COLO829 (cell line): ENCODE data around the gene NSFL1C.
"Not testable (repeated sequence)": the region's sequence is repeated elsewhere in the genome, so short reads cannot be mapped to it uniquely, and the experiment has no call there.

ENCODE experiments used
- DNase-seq: peaks from one replicate; pipeline ENCODE4 v3.0.0; 2012; ENCODE audit warnings: low spot score

The NSFL1C gene

DNA sequence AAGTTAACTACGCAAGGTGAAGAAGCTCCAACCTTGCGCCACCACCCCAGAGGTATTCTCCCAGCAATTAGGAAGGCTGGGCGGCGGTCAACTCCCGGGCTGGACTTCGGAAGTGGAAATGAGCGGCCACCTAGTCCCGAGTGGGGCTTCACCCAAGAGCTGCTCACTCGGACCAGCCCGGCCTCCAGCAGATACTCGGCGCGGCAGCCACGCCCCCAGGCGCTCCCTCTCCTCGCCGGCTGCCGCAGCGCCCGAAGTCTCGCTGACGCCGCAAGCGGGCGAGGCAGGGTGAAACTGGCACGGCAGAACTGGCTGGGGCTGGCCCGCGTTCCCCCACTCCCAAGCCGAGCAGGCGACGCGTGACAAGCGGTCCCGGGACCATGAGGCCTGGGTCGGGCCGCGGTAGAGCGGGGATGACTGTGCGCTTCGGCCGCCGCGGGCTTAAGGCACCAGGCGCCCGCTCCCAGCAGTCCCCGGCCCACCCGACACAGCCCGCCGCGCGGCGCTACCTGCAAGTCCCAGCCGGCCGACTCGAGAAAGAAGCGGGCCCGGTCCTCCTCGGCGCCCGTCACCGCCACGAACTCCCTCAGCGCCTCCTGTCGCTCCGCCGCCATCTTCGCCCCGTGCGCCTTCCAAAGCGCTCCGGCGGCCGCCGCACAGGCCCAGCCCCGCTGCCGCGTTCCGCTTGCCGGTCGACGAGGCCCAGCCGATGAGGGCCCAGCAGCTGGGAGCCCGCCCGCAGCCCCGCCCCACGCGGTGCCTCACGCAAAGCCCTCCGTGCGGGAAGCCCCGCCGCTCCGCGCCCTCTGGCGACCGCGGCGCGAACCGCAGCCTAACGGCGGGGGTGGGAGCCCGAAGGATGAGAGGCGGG is at the start of gene NSFL1C:
Gene NSFL1C, minus strand, starts transcription at position 639 of the 871 bp plus-strand sequence. Its CDS starts 25 bp downstream, at position 614.
- peak; percentile 97 for DNase-seq

DNA sequence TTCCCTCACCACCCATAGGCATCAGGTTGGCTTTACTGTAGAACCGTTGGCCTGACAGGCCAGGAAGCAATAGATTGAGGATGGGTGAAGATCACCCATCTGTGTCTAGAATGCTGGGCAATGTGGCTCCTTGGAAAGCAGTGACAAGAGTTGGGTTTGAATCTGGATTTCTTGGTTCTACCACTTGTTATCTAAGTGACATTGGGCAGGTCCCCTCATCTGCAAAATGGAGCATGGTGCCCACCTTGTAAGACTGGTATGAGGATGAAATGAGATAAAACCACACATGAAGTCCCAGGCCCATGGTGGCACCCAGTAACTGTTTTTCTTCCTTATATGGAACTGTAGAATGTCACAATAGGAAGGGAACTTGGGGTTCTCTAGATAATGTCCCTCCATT is 47.2 kb upstream of the NSFL1C start:
- no peak for DNase-seq

DNA sequence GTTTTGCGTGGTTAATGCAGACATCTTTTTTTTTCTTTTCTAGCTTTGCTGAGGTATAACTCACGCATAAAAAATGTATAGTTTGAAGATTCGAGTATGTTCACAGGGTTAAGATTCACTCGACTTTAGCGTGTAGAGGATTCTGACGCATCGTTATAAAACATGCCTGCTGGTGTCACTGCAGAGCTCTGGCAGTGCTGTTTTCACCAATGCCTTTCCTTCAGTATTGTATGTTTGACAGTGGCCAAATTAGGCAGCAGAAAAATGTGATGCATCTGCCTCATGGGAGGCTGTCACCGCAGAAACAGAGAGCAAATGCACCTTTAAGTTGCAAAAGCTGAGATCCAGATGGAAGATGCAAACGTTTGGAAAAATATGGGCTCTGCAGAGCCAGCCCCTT is 42.6 kb upstream of the NSFL1C start:
- peak; percentile 42 for DNase-seq

DNA sequence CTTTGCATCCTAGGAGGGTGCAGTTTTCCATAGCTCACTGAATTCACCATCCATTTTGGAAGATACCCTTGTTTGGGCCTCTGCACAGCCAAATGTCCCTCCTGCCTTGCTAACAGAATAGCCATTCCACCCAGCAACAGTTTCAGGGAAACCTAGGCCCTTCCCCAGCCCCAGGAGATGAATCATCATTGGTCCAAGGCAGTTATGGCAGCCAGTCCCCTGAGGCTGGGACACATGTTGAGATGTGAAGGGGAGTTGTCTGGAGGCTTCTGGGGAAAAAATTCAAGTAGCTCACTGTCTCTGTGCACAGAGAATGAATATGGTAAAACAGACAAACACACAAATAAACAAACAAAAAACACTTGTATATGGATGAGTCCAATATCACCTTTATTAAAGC is 41.9 kb upstream of the NSFL1C start:
- no peak for DNase-seq

DNA sequence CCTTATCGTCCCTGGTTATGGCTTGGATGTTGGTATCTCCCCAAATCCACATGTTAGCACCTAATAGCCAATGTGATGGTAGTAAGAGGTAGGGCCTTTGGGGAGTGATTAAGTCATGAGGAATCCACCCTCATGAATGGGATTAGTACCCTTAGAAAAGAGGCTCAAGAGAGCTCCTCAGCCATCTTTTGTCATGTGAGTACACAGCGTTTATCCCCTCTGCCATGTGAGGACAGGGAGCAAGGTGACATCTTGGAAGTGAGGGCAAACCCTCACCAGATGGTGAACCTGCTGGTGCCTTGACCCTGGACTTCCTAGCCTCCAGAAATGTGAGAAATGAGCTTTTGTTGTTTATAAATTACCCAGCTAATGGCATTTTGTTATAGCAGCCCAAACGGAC is 40.6 kb upstream of the NSFL1C start:
- no peak for DNase-seq

DNA sequence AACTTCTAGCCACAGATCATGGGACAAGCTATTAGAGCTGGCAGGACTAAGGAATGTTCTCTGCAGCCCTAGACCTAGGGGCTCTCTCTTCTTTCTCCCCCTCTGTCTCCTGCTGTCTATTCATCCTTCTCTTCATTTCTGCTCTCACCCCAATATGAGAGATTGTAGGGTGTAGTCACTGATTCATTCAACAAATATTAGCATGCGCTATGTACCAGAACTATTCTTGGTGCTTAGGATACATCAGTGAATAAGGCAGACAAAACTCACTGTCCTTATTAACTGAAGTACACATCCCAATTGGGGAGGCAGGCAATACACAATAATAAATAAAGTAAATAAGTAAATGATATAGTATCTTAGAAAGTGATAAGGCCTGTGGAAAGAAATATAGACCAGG is 39.2 kb upstream of the NSFL1C start:
- DNase-seq = no peak

DNA sequence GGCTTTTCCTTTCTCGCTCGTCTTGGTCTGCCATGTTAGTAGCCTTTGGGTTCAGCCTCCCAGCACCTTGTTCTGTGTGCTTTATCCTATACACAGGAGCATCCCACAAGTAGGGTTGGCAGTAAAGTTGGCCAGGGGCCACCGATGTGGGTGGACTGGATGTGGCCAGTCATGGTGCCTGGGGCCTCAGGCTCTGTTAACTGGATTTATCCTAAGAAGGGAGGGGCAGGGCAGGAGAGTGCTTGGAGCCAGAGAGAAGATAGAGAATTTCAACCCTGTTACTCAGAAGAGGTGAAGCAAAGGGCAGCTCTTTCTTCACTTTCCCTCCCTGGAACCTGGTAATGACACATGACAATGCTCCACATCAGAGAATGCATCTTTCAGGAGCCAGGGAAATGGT is 38.7 kb upstream of the NSFL1C start:
- DNase-seq = peak; percentile 19

DNA sequence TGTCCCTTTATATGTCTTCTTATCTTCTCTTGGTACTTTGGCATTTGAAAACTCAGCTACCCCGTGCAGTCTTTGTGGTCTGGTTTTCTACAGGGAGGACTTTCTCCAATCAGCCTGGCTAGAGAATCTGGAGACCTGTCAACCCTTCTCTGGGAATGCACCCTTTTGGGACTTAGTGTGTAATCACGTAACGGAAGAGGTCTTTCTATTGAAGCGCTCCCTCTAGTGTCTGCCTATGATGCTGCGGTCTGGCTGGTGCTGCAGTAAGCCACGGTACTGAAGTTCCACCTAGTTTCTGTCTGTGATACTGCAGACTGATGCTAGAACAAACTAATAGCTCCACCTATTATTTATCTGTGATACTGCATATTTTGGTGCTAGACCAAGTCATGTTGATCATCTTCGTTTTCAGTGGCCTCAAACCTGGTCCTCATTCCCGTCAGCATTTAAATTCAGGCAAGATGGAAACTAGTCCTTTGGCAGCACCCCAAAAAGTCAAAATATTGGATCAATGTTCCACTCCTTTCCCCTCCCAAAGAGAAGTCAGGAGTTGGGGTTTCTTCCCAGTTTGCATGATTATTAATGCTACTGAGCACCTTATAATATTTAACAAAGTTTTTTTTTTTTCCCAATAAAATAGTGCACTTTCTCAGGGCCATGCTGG is 37.0 kb upstream of the NSFL1C start:
- DNase-seq = peak; percentile 92

DNA sequence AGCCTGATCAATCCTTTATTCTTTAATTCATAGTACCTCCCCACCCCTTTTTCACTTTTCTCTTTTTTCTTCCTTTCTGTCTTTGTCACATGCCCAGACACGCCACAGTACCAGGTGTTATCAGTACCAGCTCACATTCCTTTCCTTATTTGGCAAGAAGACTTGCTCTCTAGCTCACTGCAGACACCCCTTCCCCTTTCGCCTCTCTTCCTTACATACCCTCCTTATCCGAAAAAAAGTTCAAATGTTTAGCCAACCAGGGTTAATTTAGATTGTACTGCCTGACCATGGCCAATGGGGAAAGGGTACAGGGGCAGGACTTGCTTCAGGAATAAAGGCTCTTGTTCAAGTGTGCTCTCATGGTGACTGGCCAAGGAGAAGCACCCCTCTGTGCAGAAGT is 33.8 kb upstream of the NSFL1C start:
- DNase-seq = no peak

DNA sequence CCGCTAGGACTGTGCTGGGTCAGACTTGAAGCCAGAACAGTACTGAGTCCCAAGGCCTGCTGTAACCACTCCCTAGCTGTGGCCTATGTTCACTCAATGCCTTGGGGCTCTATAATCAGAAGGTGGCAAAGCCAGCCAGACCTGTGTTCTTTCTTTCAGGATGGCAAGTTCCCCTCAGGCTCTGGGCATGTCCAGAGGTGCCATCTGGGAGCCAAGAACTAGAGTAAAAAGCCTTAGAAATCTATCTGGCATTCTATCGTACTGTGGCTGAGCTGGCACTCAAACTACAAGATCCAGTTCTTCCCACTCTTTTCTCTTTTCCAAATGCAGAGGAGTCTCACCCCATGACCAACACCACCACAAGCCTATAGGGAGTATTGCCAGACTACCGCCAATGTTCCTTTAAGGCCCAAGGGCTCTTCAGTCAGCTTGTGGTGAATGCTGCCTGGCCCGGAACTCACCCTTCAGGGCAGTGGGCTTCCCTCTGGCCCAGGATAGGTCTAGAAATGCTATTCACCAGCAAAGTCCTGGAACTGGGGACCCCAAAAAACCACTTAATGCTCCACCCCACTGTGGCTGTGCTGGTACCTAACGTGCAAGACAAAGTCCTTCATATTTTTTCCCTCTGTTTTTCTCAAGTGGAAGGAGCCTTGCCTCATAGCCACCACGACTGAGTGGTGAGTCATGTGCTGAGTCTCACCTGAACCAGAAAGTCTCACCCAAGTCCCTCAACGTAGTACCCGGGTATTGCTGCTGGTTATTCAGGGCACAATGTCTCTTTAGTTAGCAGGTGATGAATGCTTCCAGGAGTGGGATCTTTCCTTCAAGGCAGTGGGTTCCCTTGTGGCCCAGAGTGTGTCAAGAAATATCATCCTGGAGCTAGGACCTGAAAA is 33.1 kb upstream of the NSFL1C start:
- DNase-seq = no peak

DNA sequence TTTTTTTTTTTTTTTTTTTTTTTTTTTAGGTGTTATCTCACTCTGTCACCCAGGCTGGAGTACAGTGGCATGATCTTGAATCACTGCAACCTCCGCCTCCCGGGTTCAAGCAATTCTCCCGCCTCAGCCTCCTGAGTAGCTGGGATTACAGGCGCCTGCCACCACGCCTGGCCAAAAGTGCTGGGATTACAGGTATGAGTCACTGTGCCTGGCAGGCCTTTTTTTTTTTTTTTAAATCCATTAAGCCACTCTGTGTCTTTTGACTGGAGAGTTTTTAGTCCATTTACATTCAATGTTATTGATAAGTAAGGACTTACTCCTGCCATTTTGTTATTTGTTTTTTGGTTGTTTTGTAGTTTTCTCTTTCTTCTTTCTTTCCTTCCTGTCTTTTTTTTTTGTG is 30.7 kb upstream of the NSFL1C start:
- DNase-seq = not testable (repeated sequence)

DNA sequence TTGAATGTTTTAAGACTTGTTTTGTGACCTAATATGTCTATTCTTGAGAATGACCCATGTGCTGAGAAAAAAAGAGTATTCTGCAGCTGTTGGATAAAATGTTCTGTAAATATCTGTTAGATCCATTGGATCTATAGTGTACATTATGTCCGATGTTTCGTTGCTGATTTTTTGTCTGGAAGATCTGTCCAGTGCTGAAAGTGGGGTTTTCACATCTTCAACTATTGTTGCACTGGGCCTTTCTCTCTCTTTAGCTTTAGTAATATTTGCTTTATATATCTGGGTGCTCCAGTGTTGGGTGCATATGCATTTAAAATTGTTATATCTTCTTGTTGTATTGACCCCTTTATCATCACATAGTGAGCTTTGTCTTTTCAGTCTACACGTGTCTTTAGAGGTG is 30.3 kb upstream of the NSFL1C start:
- no peak for DNase-seq

DNA sequence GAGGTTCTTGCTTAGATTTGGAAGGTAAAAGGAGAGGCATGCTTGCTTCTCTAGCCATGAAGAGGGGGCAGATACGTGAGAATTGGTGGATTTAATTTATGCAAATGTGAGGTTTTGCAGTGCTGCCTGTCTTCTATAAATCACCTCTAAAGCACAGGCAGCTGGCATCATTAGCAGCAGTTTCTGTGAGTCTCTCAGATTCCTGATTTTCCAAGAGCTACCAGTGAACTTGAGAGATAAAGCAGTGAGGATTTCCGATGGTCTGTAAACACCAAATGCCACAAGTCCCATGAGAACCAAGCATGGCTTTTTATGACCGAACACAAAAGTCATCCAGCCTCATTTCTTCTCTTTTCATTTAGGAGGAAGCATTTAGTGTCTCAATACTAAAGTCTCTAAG is 27.8 kb upstream of the NSFL1C start:
- DNase-seq = no peak

DNA sequence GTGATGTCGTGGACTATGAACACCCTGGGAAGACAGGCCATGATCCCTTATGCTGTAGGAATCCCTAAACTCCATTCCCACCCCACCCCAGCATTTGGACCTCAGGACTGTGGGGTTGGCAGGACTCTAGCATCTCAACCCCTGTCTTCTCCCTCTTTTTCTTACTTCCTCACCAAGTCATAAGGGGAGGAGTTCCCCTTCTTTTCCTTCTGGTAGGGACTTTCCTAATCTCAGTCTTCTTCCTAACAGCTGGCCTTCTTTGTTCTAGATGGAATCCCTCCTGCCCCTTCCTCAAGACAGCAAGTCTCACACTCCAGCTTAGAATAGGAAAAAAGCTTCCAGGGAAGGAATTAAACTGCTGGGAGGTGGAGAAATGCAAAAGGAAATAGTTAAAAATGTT is 26.9 kb upstream of the NSFL1C start:
- DNase-seq = no peak

DNA sequence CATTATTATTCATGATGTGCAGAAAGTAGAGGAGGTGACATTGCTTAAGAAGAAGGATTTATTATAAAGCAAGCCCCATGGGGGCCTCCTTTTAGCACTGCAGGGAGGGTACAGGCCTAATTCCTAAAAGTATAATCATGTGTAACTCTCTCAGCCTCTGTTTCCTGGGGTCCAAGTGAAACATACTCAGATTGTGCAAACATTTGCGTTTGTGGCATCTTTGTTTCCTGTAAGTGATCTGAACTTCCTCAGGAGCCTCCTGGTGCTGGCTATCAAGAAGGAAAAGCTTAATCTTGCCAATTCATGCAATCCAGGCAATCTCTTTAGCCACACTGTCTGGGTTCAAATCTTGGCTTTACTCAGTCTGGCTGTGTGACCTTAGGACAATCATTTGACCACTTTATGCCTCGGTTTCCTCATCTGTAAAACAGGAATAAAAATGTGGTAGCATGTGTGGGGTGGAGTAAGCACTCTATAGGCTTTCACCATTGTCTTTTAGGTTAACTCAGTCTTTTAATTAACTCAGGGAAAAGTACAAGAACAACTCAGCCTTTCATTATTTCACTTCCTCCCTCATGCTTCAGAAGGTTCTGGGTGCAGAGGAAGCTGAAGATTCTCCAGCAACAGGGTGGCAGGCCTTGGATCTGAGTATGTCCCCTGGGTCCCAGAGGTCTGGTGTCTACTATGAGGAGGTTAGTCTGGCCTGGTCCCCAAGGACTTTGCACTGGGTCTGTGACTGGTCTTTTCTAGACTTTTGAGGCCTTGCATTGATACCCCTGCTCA is 25.4 kb upstream of the NSFL1C start:
- no peak for DNase-seq

DNA sequence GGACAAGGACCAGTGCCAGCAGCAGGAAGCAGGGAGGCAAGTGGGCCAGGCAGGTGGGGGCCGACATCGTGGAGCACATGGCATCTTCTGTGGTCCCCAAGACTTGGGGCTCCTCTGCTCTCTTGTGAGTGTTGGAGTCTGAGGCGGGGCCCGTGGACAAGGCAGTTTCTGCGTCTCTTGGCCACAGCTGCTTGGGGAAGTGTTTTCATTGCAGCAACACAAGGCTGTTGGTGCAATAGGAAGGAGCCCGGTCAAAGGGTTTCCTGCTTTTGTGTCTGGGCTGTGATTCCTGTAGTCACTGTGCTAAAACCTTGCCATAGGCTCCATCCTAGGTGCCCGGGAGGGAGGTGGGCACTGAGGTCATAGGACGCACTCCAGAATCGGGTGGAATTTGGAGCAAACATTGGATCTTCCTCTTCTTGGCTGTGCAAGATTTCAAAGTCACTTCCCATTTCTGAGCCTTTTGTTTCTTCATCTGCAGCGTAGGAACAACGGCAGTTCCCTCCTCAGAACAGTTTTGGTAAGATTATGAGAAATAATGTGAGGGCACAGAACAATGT is 24.7 kb upstream of the NSFL1C start, which contains the start of gene SIRPB2:
Gene SIRPB2, minus strand, starts transcription at position 140 of the 560 bp plus-strand sequence. Its CDS starts 61 bp downstream, at position 79.
- DNase-seq = no peak

DNA sequence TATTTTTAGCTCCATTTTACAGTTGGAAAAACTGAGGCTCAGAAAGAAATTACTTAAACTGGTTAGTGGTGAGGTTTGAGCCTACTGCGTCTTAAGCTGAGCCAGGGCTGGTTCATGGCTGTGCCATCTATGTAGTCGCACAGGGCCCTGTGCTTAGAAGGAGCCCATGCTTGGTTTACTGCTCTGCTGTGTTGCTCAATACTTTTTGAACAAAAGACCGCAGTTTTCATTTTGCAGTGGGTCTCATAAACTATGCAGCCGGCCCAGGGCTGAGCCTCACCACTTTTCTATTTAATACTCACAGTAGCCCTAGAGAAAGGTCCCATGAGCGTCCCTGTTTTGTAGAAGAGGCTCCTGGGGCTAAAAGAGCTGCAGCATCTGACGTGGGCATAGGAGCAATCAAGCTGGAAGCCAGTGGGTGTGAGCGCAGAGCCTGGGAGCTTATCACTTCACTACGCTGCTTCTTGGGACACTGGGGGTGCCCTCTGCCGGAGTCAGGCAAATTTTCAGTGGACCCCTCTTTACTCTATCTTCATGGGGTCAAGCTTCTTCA is 24.1 kb upstream of the NSFL1C start:
- DNase-seq = no peak

DNA sequence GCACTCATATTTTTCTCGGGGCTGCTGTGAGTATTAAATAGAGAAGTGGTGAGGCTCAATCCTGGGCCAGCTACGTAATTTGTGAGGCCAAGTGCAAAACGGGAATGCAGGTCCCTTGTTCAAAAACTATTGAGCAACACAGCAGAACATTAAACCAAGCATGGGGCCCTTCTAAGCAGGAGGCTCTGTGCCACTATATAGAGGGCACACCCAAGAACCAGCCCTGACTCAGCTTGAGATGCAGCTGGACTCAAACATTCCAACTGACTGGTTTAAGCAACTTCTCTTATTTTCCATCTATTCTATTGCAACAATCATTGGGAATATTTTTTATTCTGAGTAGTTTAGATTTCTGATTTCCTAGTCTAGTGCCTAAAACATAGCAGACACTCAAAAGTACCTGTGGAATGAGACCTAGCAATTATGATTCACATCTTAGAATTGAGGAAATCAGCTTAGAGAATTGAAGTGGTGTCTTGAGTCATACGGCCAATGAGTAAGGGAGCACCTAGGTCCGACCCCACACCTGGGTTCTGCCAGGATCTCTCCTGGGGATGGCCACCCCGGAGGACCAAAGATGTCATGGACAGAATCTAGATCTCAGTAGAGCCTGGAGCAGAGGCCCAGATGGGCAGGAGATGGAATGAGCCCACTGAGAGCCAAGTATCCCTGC is 23.3 kb upstream of the NSFL1C start:
- DNase-seq = no peak

DNA sequence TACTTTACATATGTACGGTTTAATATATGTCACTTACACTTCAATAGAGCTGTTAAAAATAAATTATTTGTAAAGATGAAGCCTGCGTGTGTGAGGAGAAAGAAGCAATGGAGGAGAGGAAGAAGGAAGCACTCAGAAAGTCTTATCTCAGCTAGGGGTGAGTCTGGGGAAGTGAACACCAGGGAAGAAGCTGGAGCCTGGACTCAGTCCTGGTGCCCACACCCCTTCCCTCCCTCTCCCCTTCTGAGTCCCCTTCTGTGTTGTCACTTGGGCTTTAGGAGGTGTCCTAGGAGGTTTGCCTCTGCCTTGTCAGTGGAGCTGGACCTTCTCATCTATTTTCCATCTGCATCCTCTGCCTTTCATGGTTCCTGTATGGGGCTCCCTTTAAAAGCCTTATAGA is 22.7 kb upstream of the NSFL1C start:
- DNase-seq = no peak

DNA sequence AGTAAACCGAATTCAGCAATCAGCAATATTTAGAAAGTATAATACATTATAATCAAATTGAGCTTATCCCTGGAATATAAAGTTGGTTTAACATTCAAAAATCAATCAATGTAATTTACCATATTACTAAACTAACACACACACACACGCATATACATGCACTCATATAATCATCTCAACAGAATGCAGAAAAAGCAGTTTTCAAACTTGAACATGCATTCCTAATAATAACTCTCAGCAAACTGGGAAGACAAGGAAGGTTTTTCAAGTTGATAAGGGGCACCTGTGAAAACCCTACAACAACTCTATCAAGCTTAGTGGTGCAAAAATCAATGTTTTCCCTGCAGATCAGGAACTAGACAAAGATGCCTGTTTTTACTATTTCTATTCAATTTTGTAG is 19.9 kb upstream of the NSFL1C start:
- DNase-seq = no peak
